DMS114 treated with DMSO at 0.1 percent for 48 hours (cell line): Measurements from ENCODE around the gene MAD1L1.

Source experiments
- DNase-seq: peaks from one replicate; lab custom pipeline; 2025; ENCODE audit not compliant: unreplicated experiment; lab: John Stamatoyannopoulos, UW

The MAD1L1 gene

DNA sequence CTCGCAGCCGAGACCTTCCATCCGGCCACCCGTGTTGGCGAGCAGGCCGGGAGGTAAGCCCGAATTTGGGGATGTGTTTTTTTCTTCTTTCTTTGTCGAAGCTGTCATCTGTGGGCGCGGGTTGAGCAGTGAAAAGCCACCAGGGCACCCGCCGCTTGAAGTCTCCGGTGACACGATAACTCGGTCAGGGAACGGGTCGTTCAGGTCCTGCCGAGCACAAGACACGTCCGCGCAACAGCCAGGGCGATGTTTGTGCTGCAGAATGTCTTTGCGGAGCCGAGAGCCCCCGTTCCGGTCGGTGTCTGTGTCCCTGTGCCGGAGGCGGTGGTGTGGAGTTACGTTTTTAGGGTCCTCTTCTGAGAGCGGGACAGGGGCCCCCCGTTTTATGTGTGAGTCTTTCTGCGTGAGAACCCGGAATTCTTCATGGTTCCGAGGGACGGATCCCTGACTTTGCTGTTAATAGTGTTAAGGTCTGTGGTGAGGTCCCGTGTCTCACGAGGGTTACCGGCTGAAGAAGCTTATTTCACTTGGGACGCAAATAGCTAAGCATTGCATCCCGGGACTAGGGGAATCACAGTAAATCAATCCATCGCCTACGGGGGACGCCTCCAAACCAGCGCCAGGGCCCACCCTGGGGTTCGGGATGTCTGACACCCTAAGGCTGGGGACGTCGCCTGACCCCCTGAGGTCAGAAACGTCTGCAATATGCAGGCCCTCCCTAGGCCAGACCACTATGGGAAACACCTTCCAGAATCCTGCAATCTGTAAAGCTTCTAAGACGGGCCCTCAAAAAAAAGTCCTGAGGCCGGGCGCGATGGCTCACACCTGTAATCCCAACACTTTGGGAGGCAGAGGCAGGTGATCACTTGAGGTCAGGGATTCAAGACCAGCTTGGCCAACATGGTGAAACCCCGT, 463.2 kb downstream of the MAD1L1 start:
- DNase-seq, result no peak

DNA sequence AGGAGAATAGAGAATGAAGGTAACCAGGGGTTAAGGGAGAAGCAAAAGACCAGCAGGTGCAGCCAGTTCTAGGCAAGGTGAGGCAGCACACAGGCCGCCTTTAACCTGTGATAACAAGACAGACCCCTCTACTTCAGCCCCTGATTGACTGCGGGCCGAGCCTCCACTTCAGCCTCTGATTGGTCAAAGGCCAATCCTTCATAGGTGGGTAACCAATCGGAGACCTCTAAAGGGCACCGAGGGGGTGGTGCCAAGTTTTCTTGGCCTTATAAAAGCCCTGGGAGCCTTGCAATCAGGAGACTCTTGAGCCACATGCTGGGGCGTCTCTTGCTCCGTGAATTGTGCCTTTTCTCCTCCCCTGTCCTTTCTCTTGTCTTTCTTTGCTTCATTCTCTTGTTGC, 463.9 kb downstream of the MAD1L1 start:
- DNase-seq, result no peak

DNA sequence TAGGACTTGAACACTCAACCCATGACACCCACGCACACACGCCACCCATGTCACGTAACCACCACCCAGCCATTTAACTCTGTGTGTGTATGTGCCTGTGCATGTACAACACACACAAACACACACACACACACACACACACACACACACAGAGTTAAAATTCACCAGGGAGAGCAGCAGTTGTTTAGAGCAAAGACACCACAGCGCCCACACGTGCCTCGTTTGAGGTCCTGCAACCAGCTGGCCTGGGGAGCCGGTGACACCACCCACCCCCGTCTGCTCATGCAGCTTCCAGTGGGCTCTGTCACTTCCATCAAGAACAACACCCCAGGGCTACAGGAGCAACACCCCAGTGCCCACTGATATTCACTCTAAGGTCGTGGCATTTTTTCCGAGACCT, 465.2 kb downstream of the MAD1L1 start:
- no peak for DNase-seq
